SK-N-SH (cell line): Measurements from ENCODE around the gene USP1. TPM values are rescaled to one million over a fixed set of nuclear protein-coding genes. Genes with fewer than 3 reads are reported as not detected.

Source experiments
- CTCF ChIA-PET: fragments of 300-600, 350-600 bp; formaldehyde crosslinking; extraction: SDS; loops from one replicate; lab custom pipeline; 2021; lab: Yijun Ruan, JAX
- POLR2A ChIA-PET: fragments of 350-600 bp; sonication (Branson Sonifier 250); formaldehyde crosslinking; extraction: SDS; loops from one replicate; lab custom pipeline; 2020; ENCODE audit warnings: antibody characterized with exemption, inconsistent platforms; lab: Yijun Ruan, JAX
- DNase-seq: peaks from one replicate; pipeline ENCODE4 v3.0.0; 2012
- H2AFZ ChIP-seq: fragments of 200-600 bp; sonication (generic); 2 replicates; pipeline ENCODE4 v1.8.1; 2016; ENCODE audit warnings: antibody characterized with exemption, mild to moderate bottlenecking, low read depth
- H3F3A ChIP-seq: fragments of 200-600 bp; sonication (generic); replicated peaks from 2 replicates; pipeline ENCODE3; 2016; ENCODE audit warnings: antibody characterized with exemption, mild to moderate bottlenecking; ENCODE audit not compliant: insufficient read depth
- H3K27ac ChIP-seq, 2 experiments: fragments of 200-500 bp in 1 of 2; fragments of 200-600 bp in 1 of 2; sonication (Bioruptor generic) in 1 of 2; sonication (generic), shearing (Covaris generic) in 1 of 2; 2 replicates each; pipeline versions ENCODE4 v1.5.1 to v1.6.1; 2014 to 2016; ENCODE audit warnings: low read depth in 2 of 2, inconsistent platforms in 1 of 2, low read length in 1 of 2, mild to moderate bottlenecking in 1 of 2, mixed read lengths in 1 of 2
- H3K27me3 ChIP-seq: fragments of 200-600 bp; sonication (generic), shearing (Covaris generic); 2 replicates; pipeline ENCODE4 v1.6.1; 2016; ENCODE audit warnings: mixed run types; ENCODE audit not compliant: insufficient read depth
- H3K36me3 ChIP-seq, 2 experiments: fragments of 200-500 bp in 1 of 2; fragments of 200-600 bp in 1 of 2; sonication (Bioruptor generic) in 1 of 2; sonication (generic) in 1 of 2; replicated peaks in 1 of 2; 2 replicates each; pipeline versions ENCODE3 to v1.5.1; 2014 to 2016; ENCODE audit warnings: low read length in 1 of 2, mild to moderate bottlenecking in 1 of 2; ENCODE audit not compliant: insufficient read depth in 2 of 2, control insufficient read depth in 1 of 2
- H3K4me1 ChIP-seq, 2 experiments: fragments of 200-500 bp in 1 of 2; fragments of 200-600 bp in 1 of 2; sonication (Bioruptor generic) in 1 of 2; sonication (generic), shearing (Covaris generic) in 1 of 2; 2 replicates each; pipeline versions ENCODE4 v1.5.1 to v1.6.1; 2014 to 2016; ENCODE audit warnings: low read depth in 1 of 2, low read length in 1 of 2, mixed run types in 1 of 2; ENCODE audit not compliant: insufficient read depth in 2 of 2, control insufficient read depth in 1 of 2
- H3K4me2 ChIP-seq: fragments of 200-600 bp; sonication (generic), shearing (Covaris generic); 2 replicates; pipeline ENCODE4 v1.6.1; 2017; ENCODE audit warnings: mixed run types
- H3K4me3 ChIP-seq, 2 experiments: fragments of 200-500 bp in 1 of 2; fragments of 200-600 bp in 1 of 2; sonication (Bioruptor generic) in 1 of 2; sonication (generic), shearing (Covaris generic) in 1 of 2; 2 replicates each; pipeline versions ENCODE4 v1.5.1 to v1.8.1; 2014 to 2016; ENCODE audit warnings: low read depth in 2 of 2, inconsistent platforms in 1 of 2, low read length in 1 of 2, mild to moderate bottlenecking in 1 of 2, mixed read lengths in 1 of 2, moderate library complexity in 1 of 2
- H3K79me2 ChIP-seq: fragments of 200-600 bp; sonication (generic); 2 replicates; pipeline ENCODE4 v1.8.1; 2017; ENCODE audit warnings: mild to moderate bottlenecking; ENCODE audit not compliant: insufficient read depth
- H3K9ac ChIP-seq: fragments of 200-600 bp; sonication (generic); 2 replicates; pipeline ENCODE4 v1.6.1; 2017; ENCODE audit warnings: mixed run types
- H3K9me2 ChIP-seq: fragments of 200-600 bp; sonication (generic); 2 replicates; pipeline ENCODE4 v1.6.1; 2017; ENCODE audit warnings: mixed run types
- H3K9me3 ChIP-seq: fragments of 200-600 bp; sonication (generic); 2 replicates; pipeline ENCODE4 v1.6.1; 2017; ENCODE audit warnings: mixed run types, mild to moderate bottlenecking, moderate library complexity
- H4K20me1 ChIP-seq: fragments of 200-600 bp; sonication (generic); 2 replicates; pipeline ENCODE4 v1.6.1; 2017; ENCODE audit warnings: mild to moderate bottlenecking, mixed run types; ENCODE audit not compliant: insufficient read depth
- CHD2 ChIP-seq: fragments of 150-350 bp; IDR thresholded peaks from 2 replicates; pipeline ENCODE4 v1.6.1; 2018; ENCODE audit warnings: low read length; ENCODE audit not compliant: partially characterized antibody
- ELF1 ChIP-seq: IDR thresholded peaks from 2 replicates; pipeline ENCODE4 v1.4.0; 2012
- EP300 ChIP-seq, 2 experiments: IDR thresholded peaks; 2 replicates each; pipeline versions ENCODE4 v1.4.0 to v1.6.1; 2012; ENCODE audit warnings: borderline replicate concordance in 1 of 2, low read depth in 1 of 2, low read length in 1 of 2
- EZH2phosphoT487 ChIP-seq: fragments of 200-600 bp; sonication (generic); IDR thresholded peaks from 2 replicates; pipeline ENCODE4 v1.6.1; 2017; ENCODE audit warnings: low read depth, mixed run types, mild to moderate bottlenecking, antibody characterized with exemption, moderate library complexity, borderline replicate concordance
- FOXJ3 ChIP-seq: sonication (generic); formaldehyde crosslinking; IDR thresholded peaks from 2 replicates; pipeline ENCODE4 v1.5.1; 2020; ENCODE audit warnings: mild to moderate bottlenecking, missing genetic modification reagents
- GATA2 ChIP-seq: sonication (generic); formaldehyde crosslinking; IDR thresholded peaks from 2 replicates; pipeline ENCODE4 v1.5.0; 2020; ENCODE audit warnings: mild to moderate bottlenecking, missing genetic modification reagents
- IRF3 ChIP-seq: fragments of 150-350 bp; IDR thresholded peaks from 2 replicates; pipeline ENCODE4 v1.6.1; 2016; ENCODE audit warnings: mild to moderate bottlenecking, low read depth, low read length
- JUND ChIP-seq: IDR thresholded peaks from 2 replicates; pipeline ENCODE4 v1.4.0; 2012
- MEF2A ChIP-seq: IDR thresholded peaks from 2 replicates; pipeline ENCODE4 v1.4.0; 2012; ENCODE audit warnings: low read depth, borderline replicate concordance
- MXI1 ChIP-seq: IDR thresholded peaks from 2 replicates; pipeline ENCODE4 v1.6.1; 2012; ENCODE audit warnings: mild to moderate bottlenecking, low read depth, low read length, improper control_type of control experiment
- NFIC ChIP-seq: IDR thresholded peaks from 2 replicates; pipeline ENCODE4 v1.4.0; 2012; ENCODE audit warnings: borderline replicate concordance
- RAD21 ChIP-seq: IDR thresholded peaks from 2 replicates; pipeline ENCODE4 v1.6.1; 2012; ENCODE audit warnings: mild to moderate bottlenecking, low read length
- RFX5 ChIP-seq: IDR thresholded peaks from 2 replicates; pipeline ENCODE4 v1.6.1; 2012; ENCODE audit warnings: mild to moderate bottlenecking, improper control_type of control experiment, low read length
- RXRA ChIP-seq: IDR thresholded peaks from 2 replicates; pipeline ENCODE4 v1.4.0; 2012; ENCODE audit warnings: low read depth, mild to moderate bottlenecking, borderline replicate concordance
- TAF1 ChIP-seq: IDR thresholded peaks from 2 replicates; pipeline ENCODE4 v1.6.1; 2012; ENCODE audit warnings: low read depth, mild to moderate bottlenecking, low read length, moderate library complexity, borderline replicate concordance
- USF1 ChIP-seq: IDR thresholded peaks from 2 replicates; pipeline ENCODE4 v1.4.0; 2012; ENCODE audit warnings: low read depth, borderline replicate concordance
- USF2 ChIP-seq: fragments of 150-350 bp; IDR thresholded peaks from 2 replicates; pipeline ENCODE4 v1.6.1; 2017; ENCODE audit warnings: antibody characterized with exemption, low read length, low read depth, borderline replicate concordance
- WGBS: methylation state at CpG from one replicate; pipeline ENCODE4 v1.1.6; 2017; ENCODE audit warnings: low lambda C conversion rate; 5-methylcytosine and 5-hydroxymethylcytosine counted together
- polyA plus RNA-seq, 3 experiments: library from polyadenylated mRNA; depleted of rRNA; stranded (reverse); fragments of >200 nt; gene quantifications; 2 replicates each; pipeline ENCODE4 v1.2.3, GENCODE V29; 2012

The USP1 gene
- polyA plus RNA-seq, 1 of the 3 experiments (the other 2 are of a cell fraction): 4.3 TPM

GRCh38 chr1:62434618-62435001 lies 2.2 kb upstream of the USP1 start:
- H3K9me3 ChIP-seq: no peaks in the 10 kb centered on the region
- H3K9me2 ChIP-seq: no peaks in the 10 kb centered on the region
- no peak overlapping the region for H3K4me3 ChIP-seq
- H3K27ac ChIP-seq: no peak overlapping the region
- H2AFZ ChIP-seq: no peak overlapping the region
- WGBS: 97% methylated on average over 12 of the region's 12 CpGs
- POLR2A ChIA-PET: no interaction called here
- peaks cover 0 to 2% of the 10 kb centered on the region in 2 experiments for H3K36me3 ChIP-seq
- CTCF ChIA-PET: no interaction called here
- H3K9ac ChIP-seq: no peak overlapping the region
- no peaks in the 10 kb centered on the region for H3K27me3 ChIP-seq
- H3K4me1 ChIP-seq: peaks cover 0 to 13% of the 10 kb centered on the region in 2 experiments; a peak in 3 of 4 replicates
- H3K4me2 ChIP-seq: peak overlapping the region; percentile 88; the same call in 1 of the 2 replicates
- H4K20me1 ChIP-seq: peaks cover 9% of the 10 kb centered on the region; the same call in 1 of the 2 replicates
- TF ChIP-seq CHD2 (no peak), ELF1 (no peak), RFX5 (no peak), IRF3 (no peak), MEF2A (no peak), TAF1 (no peak), RXRA (no peak), GATA2 (no peak), NFIC (no peak), JUND (no peak), USF1 (no peak), EZH2phosphoT487 (no peak), FOXJ3 (CRISPR knock-in tag) (no peak), USF2 (no peak), EP300 (IDR thresholded peaks at IDR 0.05; ENCODE audit: borderline replicate concordance in 1 of 2, low read depth in 1 of 2, low read length in 1 of 2) (no peak), RAD21 (no peak), MXI1 (no peak)
- no peak for DNase-seq
- H3K79me2 ChIP-seq: peaks cover 28% of the 10 kb centered on the region
- peaks cover 15% of the 10 kb centered on the region for H3F3A ChIP-seq
